Activated naive CD8-positive, alpha-beta T cell treated with anti-CD3 and anti-CD28 coated beads for 36 hours (primary cell): Measurements from ENCODE around the gene ABCC6. TPM values are rescaled to one million over a fixed set of nuclear protein-coding genes. Genes with fewer than 3 reads are reported as not detected.

Experiments used
- DNase-seq: peaks from one replicate; pipeline ENCODE4 v3.0.0; 2021
- H3K27ac Mint-ChIP-seq: one replicate; pipeline ENCODE4 v1.8.0; 2022; ENCODE audit warnings: mild to moderate bottlenecking, moderate library complexity, mixed read lengths
- H3K27me3 Mint-ChIP-seq: one replicate; pipeline ENCODE4 v1.8.0; 2022; ENCODE audit warnings: mild to moderate bottlenecking, mixed read lengths
- H3K36me3 Mint-ChIP-seq: one replicate; pipeline ENCODE4 v1.8.0; 2021; ENCODE audit warnings: mild to moderate bottlenecking, mixed read lengths
- H3K4me1 Mint-ChIP-seq: one replicate; pipeline ENCODE4 v1.8.0; 2021; ENCODE audit warnings: mixed read lengths
- H3K4me3 Mint-ChIP-seq: one replicate; pipeline ENCODE4 v1.8.0; 2022; ENCODE audit warnings: mild to moderate bottlenecking, moderate library complexity, mixed read lengths
- H3K9me3 Mint-ChIP-seq: one replicate; pipeline ENCODE4 v1.8.0; 2022; ENCODE audit warnings: mixed read lengths
- total RNA-seq, 2 experiments: library from RNA; stranded (reverse); gene quantifications; one replicate each; pipeline ENCODE4 v1.2.3, GENCODE V29; 2021

The ABCC6 gene
- total RNA-seq, 2 experiments from 2014 or later: not detected

DNA sequence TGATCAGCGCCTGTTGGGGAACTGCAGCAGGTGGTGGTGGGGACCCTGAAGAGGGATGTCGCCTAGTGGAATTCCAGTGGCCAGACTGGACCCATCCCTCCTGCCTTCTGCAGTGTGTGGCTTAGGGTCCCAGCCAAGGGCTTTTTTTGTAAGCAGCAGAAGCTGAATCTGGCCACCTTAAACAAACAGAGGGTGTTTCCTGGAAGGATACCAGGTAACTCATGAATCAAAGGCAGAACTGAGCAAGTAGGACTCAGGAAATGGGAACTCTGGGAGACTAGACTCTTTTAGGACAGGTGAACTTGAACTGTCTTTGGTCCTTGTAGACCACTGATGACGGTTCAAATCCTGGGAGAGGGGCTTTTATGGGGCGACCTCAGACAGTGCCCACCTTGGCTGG lies 124.0 kb downstream of the ABCC6 start:
- no peak overlapping the region for H3K4me3 Mint-ChIP-seq
- peaks cover 45% of the 10 kb centered on the region for H3K36me3 Mint-ChIP-seq
- H3K27me3 Mint-ChIP-seq: no peaks in the 10 kb centered on the region
- no peak for DNase-seq
- no peaks in the 10 kb centered on the region for H3K4me1 Mint-ChIP-seq
- no peak overlapping the region for H3K27ac Mint-ChIP-seq
- no peaks in the 10 kb centered on the region for H3K9me3 Mint-ChIP-seq

Other genes starting within 250 kb of the ABCC6 start
- gene NOMO3, start 9.0 kb upstream of the ABCC6 start, total RNA-seq: 10 to 100 TPM; 15.2 to 19.6 TPM
- 1 to 10 TPM; 6.0 to 7.4 TPM for gene NPIPA7, start 155.6 kb upstream of the ABCC6 start, total RNA-seq